SK-N-MC (cell line): ENCODE measurements around the gene BAG1.

Experiments used
- DNase-seq: peaks from one replicate; pipeline ENCODE4 v3.0.0-alpha.2; 2011; ENCODE audit warnings: low read depth, low spot score
- H3K27ac ChIP-seq: fragments of 200-600 bp; sonication (generic); 2 replicates; pipeline ENCODE4 v1.5.1; 2016; ENCODE audit warnings: mixed run types
- H3K36me3 ChIP-seq: fragments of 200-600 bp; sonication (generic); 2 replicates; pipeline ENCODE4 v1.6.1; 2017; ENCODE audit warnings: antibody characterized with exemption, low read length, mixed read lengths; ENCODE audit not compliant: insufficient read depth
- H3K4me3 ChIP-seq: fragments of 200-600 bp; sonication (generic); 2 replicates; pipeline ENCODE4 v1.5.1; 2016
- H3K9ac ChIP-seq: fragments of 200-600 bp; sonication (generic); 2 replicates; pipeline ENCODE4 v1.8.0; 2017; ENCODE audit warnings: mixed run types, mixed read lengths; ENCODE audit not compliant: insufficient read length
- H3K9me3 ChIP-seq: fragments of 200-600 bp; sonication (generic); 2 replicates; pipeline ENCODE4 v1.6.1; 2017; ENCODE audit warnings: low read depth, mild to moderate bottlenecking, antibody characterized with exemption, low read length, moderate library complexity, mixed read lengths
- EZH2 ChIP-seq: fragments of 200-600 bp; sonication (generic); IDR thresholded peaks from one replicate; pipeline ENCODE4 v1.6.1; 2017; ENCODE audit warnings: antibody characterized with exemption
- FOXP2 ChIP-seq: optimal IDR thresholded peaks from 2 replicates; pipeline ENCODE3; 2011; ENCODE audit warnings: mild to moderate bottlenecking, moderate library complexity; ENCODE audit not compliant: insufficient read depth; ENCODE audit errors: extremely low read length, control extremely low read depth
- POLR2AphosphoS5 ChIP-seq: IDR thresholded peaks from 2 replicates; pipeline ENCODE4 v1.6.1; 2012; ENCODE audit warnings: mild to moderate bottlenecking, low read depth, low read length, borderline replicate concordance

The BAG1 gene

GRCh38 chr9:33265211-33265865, 830 bp upstream of the BAG1 start:
- peak overlapping the region; percentile 90 for H3K9ac ChIP-seq
- H3K4me3 ChIP-seq, result peak overlapping the region; percentile 94
- no peak for TF ChIP-seq FOXP2
- TF ChIP-seq POLR2AphosphoS5, result no peak
- TF ChIP-seq EZH2, result no peak
- DNase-seq, result no peak
- peaks cover 53% of the 10 kb centered on the region for H3K36me3 ChIP-seq
- no peak overlapping the region for H3K27ac ChIP-seq
- H3K9me3 ChIP-seq, result no peaks in the 10 kb centered on the region

DNA sequence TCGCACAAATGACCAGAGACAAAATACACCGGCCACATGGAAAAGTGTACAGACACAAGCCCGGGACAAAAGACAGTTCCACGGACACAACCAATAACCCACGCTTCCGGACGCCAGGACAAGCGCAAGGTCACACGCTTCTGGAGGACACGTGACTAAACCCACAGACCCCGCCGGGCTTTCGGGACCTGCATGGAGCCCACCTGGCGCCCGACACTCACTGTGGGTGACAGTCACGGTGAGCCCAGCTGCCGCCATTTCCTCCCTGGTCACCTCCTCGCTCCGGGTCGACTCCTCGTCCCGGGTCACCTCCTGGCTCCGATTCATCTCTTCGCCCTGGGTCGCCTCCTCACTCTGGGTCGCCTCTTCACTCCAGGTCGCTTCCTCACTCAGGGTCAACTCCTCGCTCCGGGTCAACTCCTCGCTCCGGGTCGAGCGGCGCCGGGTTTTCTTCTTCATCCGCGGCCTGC, 470 bp downstream of the BAG1 start:
- TF ChIP-seq FOXP2 (no peak), POLR2AphosphoS5 (peak; percentile 9; the same call in 1 of the 2 replicates)
- Histone ChIP-seq H3K9me3 (no peaks in the 10 kb centered on the region), H3K36me3 (peaks cover 61% of the 10 kb centered on the region), H3K4me3 (peak overlapping the region; percentile 94), H3K9ac (peak overlapping the region; percentile 86), H3K27ac (no peak overlapping the region)
- DNase-seq, result no peak

- DNase-seq, result no peak
- no peak for TF ChIP-seq POLR2AphosphoS5
- no peak for TF ChIP-seq FOXP2
- TF ChIP-seq EZH2, result no peak
- H3K36me3 ChIP-seq, result peaks cover 62% of the 10 kb centered on the region
Measured at GRCh38 chr9:33263131-33264002, 1.1 kb downstream of the BAG1 start.

DNA sequence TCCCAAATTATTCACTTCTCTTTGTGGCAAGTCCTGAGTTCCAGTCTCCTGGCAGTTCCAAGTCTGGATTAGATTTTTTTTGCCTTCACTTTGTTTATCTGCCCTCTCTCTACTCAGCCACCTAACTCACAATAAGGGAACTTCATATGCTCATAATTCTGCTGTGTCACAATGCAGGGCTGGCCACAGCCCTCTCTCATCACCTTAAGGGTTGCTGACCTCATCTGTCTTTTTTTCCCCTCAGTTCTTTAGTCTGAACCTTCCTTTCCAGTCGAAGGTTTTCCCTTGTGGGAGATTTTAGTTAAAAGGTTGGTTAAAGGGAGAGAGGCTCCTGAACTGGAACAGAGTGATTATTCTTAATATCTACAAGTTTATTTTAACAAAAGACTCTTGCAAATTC, 4.1 kb downstream of the BAG1 start:
- Histone ChIP-seq H3K9me3 (no peaks in the 10 kb centered on the region), H3K36me3 (peaks cover 65% of the 10 kb centered on the region), H3K4me3 (no peak overlapping the region), H3K27ac (no peak overlapping the region), H3K9ac (no peak overlapping the region)
- TF ChIP-seq FOXP2 (no peak), POLR2AphosphoS5 (no peak), EZH2 (no peak)
- DNase-seq, result no peak

More at GRCh38 chr9:33263131-33264002, 1.1 kb downstream of the BAG1 start:
- Histone ChIP-seq H3K9me3 (no peaks in the 10 kb centered on the region), H3K4me3 (peak overlapping the region; percentile 94), H3K27ac (no peak overlapping the region), H3K9ac (peak overlapping the region; percentile 86)

DNA sequence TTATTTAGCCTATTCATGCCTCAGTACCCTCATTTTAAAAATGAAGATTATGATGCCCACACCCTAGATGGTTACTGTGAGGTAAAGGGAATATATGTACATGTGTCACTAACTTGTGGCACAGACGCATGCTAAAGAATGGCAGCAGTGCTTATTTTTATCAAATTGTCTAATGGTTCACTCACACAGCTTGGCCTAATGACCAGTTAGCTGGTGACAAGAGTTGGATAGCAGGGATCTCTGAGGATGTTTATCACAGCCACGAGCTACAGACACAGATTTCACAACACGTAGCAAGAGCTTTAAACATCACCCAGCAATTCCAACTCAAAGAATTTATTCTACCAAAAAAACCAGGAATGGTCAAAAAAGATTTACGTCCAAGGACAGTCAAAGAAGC, 7.2 kb downstream of the BAG1 start:
- no peak for DNase-seq

GRCh38 chr9:33256236-33256635, 8.3 kb downstream of the BAG1 start:
- Histone ChIP-seq H3K36me3 (peaks cover 73% of the 10 kb centered on the region), H3K9ac (no peak overlapping the region), H3K4me3 (no peak overlapping the region), H3K9me3 (no peaks in the 10 kb centered on the region), H3K27ac (no peak overlapping the region)
- DNase-seq, result no peak
- TF ChIP-seq POLR2AphosphoS5, result no peak
- no peak for TF ChIP-seq EZH2
- TF ChIP-seq FOXP2, result no peak

More for the DNA sequence above, 7.2 kb downstream of the BAG1 start:
- H3K36me3 ChIP-seq, result peaks cover 82% of the 10 kb centered on the region
- H3K9me3 ChIP-seq, result no peaks in the 10 kb centered on the region
- no peak overlapping the region for H3K4me3 ChIP-seq
- TF ChIP-seq FOXP2 (no peak), EZH2 (no peak), POLR2AphosphoS5 (no peak)
- no peak overlapping the region for H3K9ac ChIP-seq
- no peak overlapping the region for H3K27ac ChIP-seq

GRCh38 chr9:33255471-33255870, 9.0 kb downstream of the BAG1 start:
- no peak overlapping the region for H3K4me3 ChIP-seq
- no peak for TF ChIP-seq EZH2
- TF ChIP-seq FOXP2, result no peak
- no peak for TF ChIP-seq POLR2AphosphoS5
- H3K9ac ChIP-seq, result no peak overlapping the region
- H3K9me3 ChIP-seq, result no peaks in the 10 kb centered on the region
- peaks cover 65% of the 10 kb centered on the region for H3K36me3 ChIP-seq
- DNase-seq, result no peak
- H3K27ac ChIP-seq, result no peak overlapping the region

GRCh38 chr9:33255014-33255413, 9.5 kb downstream of the BAG1 start:
- Histone ChIP-seq H3K36me3 (peaks cover 61% of the 10 kb centered on the region), H3K9me3 (no peaks in the 10 kb centered on the region), H3K27ac (no peak overlapping the region), H3K4me3 (no peak overlapping the region), H3K9ac (no peak overlapping the region)
- no peak for TF ChIP-seq FOXP2
- no peak for TF ChIP-seq POLR2AphosphoS5
- TF ChIP-seq EZH2, result no peak
- no peak for DNase-seq
